ENCODE measurements around the gene HSD17B11.

HSD17B11 gene

GRCh38 chr4:87390891-87391575 is at the start of gene HSD17B11:
Gene HSD17B11, minus strand, starts transcription at chr4:87391188. Its CDS starts 118 bp downstream, at chr4:87391070.
- H3K9me3 ChIP-seq (ENCODE audit: control insufficient read depth, insufficient read depth, low read depth, low read length), result no peaks in the 10 kb centered on the region
- peak within 1 kb of the TSS; percentile 61 for H3K4me3 ChIP-seq (ENCODE audit: low read depth, low read length)
- CTCF ChIA-PET, result interaction anchor here (0.6 to 1.4 kb wide), 4 partner anchors 10 to 107 kb away, joined by 3 to 5 read pairs (median 4); no protein-coding TSS in a partner anchor
- peak within 1 kb of the TSS; percentile 65 for H3K27ac ChIP-seq (ENCODE audit: extremely low read depth, low read depth, low read length)
- H3K36me3 ChIP-seq (ENCODE audit: control insufficient read depth in 2 of 2, insufficient read depth in 1 of 2, low read length in 2 of 2), result peaks cover 0 to 14% of the 10 kb centered on the region in 2 experiments; a peak in 1 of 3 replicates
- POLR2A ChIA-PET, result interaction anchor here (0.7 to 1.9 kb wide), 8 partner anchors 9 to 464 kb away, joined by 3 to 22 read pairs (median 4); partner anchors contain the start of gene NUDT9
- H3K4me1 ChIP-seq (ENCODE audit: control insufficient read depth, insufficient read depth, low read length), result no peaks in the 10 kb centered on the region
- TF ChIP-seq ZBTB11 (tag by site-specific recombination; conservative IDR thresholded peaks at IDR 0.05; ENCODE audit: low read depth) (peak; percentile 72), ZNF433 (tag by site-specific recombination; IDR thresholded peaks at IDR 0.05; ENCODE audit: low read depth) (no peak), MEIS1 (CRISPR knock-in tag; IDR thresholded peaks at IDR 0.05; ENCODE audit: borderline replicate concordance) (no peak), GLIS1 (tag by site-specific recombination; IDR thresholded peaks at IDR 0.05) (peak; percentile 78), ZNF10 (tag by site-specific recombination; IDR thresholded peaks at IDR 0.05) (no peak), ZNF837 (tag by site-specific recombination; IDR thresholded peaks at IDR 0.05) (no peak), KLF17 (tag by site-specific recombination; IDR thresholded peaks at IDR 0.05) (no peak), SP3 (tag by site-specific recombination; IDR thresholded peaks at IDR 0.05) (peak; percentile 34; the same call in 1 of the 2 replicates), ZNF639 (tag by site-specific recombination; IDR thresholded peaks at IDR 0.05) (no peak), PBX3 (CRISPR knock-in tag; IDR thresholded peaks at IDR 0.05) (no peak), ZNF324 (tag by site-specific recombination; IDR thresholded peaks at IDR 0.05) (no peak), PRDM1 (tag by site-specific recombination; IDR thresholded peaks at IDR 0.05) (no peak), KLF1 (tag by site-specific recombination; IDR thresholded peaks at IDR 0.05) (no peak), ZNF146 (tag by site-specific recombination; IDR thresholded peaks at IDR 0.05) (no peak), ZEB2 (tag by site-specific recombination; IDR thresholded peaks at IDR 0.05) (peak; percentile 71; the same call in 1 of the 2 replicates), ZNF221 (tag by site-specific recombination; IDR thresholded peaks at IDR 0.05; ENCODE audit: borderline replicate concordance) (no peak), ZNF274 (IDR thresholded peaks at IDR 0.05; ENCODE audit: low read length) (no peak), ZNF274 (tag by site-specific recombination; IDR thresholded peaks at IDR 0.05; ENCODE audit: borderline replicate concordance) (no peak), ZNF26 (tag by site-specific recombination; IDR thresholded peaks at IDR 0.05) (no peak), EGR2 (tag by site-specific recombination; IDR thresholded peaks at IDR 0.05; ENCODE audit: low read depth) (no peak), ZNF660 (tag by site-specific recombination; IDR thresholded peaks at IDR 0.05) (no peak; the same call in 1 of the 2 replicates)
- TF ChIP-seq, protein P1, sequence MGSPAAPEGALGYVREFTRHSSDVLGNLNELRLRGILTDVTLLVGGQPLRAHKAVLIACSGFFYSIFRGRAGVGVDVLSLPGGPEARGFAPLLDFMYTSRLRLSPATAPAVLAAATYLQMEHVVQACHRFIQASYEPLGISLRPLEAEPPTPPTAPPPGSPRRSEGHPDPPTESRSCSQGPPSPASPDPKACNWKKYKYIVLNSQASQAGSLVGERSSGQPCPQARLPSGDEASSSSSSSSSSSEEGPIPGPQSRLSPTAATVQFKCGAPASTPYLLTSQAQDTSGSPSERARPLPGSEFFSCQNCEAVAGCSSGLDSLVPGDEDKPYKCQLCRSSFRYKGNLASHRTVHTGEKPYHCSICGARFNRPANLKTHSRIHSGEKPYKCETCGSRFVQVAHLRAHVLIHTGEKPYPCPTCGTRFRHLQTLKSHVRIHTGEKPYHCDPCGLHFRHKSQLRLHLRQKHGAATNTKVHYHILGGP (tag by site-specific recombination; IDR thresholded peaks at IDR 0.05), result no peak
- TF ChIP-seq, protein P2, sequence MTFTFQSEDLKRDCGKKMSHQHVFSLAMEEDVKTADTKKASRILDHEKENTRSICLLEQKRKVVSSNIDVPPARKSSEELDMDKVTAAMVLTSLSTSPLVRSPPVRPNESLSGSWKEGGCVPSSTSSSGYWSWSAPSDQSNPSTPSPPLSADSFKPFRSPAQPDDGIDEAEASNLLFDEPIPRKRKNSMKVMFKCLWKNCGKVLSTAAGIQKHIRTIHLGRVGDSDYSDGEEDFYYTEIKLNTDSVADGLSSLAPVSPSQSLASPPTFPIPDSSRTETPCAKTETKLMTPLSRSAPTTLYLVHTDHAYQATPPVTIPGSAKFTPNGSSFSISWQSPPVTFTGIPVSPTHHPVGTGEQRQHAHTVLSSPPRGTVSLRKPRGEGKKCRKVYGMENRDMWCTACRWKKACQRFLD (tag by site-specific recombination; IDR thresholded peaks at IDR 0.05), result no peak
- TF ChIP-seq, protein P3, sequence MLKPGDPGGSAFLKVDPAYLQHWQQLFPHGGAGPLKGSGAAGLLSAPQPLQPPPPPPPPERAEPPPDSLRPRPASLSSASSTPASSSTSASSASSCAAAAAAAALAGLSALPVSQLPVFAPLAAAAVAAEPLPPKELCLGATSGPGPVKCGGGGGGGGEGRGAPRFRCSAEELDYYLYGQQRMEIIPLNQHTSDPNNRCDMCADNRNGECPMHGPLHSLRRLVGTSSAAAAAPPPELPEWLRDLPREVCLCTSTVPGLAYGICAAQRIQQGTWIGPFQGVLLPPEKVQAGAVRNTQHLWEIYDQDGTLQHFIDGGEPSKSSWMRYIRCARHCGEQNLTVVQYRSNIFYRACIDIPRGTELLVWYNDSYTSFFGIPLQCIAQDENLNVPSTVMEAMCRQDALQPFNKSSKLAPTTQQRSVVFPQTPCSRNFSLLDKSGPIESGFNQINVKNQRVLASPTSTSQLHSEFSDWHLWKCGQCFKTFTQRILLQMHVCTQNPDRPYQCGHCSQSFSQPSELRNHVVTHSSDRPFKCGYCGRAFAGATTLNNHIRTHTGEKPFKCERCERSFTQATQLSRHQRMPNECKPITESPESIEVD (tag by site-specific recombination; IDR thresholded peaks at IDR 0.05), result no peak

Measured in HEK293 (cell line).